Kidney epithelial cell (primary cell): ENCODE data around the gene SERPINB1. TPM values are rescaled to one million over a fixed set of nuclear protein-coding genes. Genes with fewer than 3 reads are reported as not detected.
"Not testable (repeated sequence)": the region's sequence is repeated elsewhere in the genome, so short reads cannot be mapped to it uniquely, and the experiment has no call there.

ENCODE experiments used
- DNase-seq: peaks from one replicate; pipeline ENCODE4 v3.0.0-alpha.2; 2010; ENCODE audit warnings: low read depth
- H3K27me3 ChIP-seq: 2 replicates; pipeline ENCODE4 v1.6.0; 2011; ENCODE audit warnings: low read length; ENCODE audit not compliant: control insufficient read depth, insufficient read depth
- H3K36me3 ChIP-seq: 2 replicates; pipeline ENCODE4 v1.5.1; 2011; ENCODE audit warnings: low read length; ENCODE audit not compliant: control insufficient read depth, insufficient read depth
- H3K4me3 ChIP-seq: 2 replicates; pipeline ENCODE4 v1.5.1; 2011; ENCODE audit warnings: low read depth, mild to moderate bottlenecking, control low read depth, low read length
- CTCF ChIP-seq: IDR thresholded peaks from 2 replicates; pipeline ENCODE4 v1.5.1; 2011; ENCODE audit warnings: mild to moderate bottlenecking, moderate library complexity, low read length, control low read depth, inconsistent platforms; ENCODE audit not compliant: insufficient read depth, poor library complexity, severe bottlenecking
- total RNA-seq: library from RNA; depleted of rRNA; stranded (reverse); fragments of >200 nt; gene quantifications from 2 replicates; pipeline ENCODE4 v1.2.3, GENCODE V29; 2015

The SERPINB1 gene
- total RNA-seq, 1 donor from 2014 or later: 43.2 TPM

GRCh38 chr6:2806644-2807043 lies 35.0 kb downstream of the SERPINB1 start:
- H3K4me3 ChIP-seq: no peak overlapping the region
- DNase-seq: no peak
- no peaks in the 10 kb centered on the region for H3K36me3 ChIP-seq
- no peak for TF ChIP-seq CTCF
- H3K27me3 ChIP-seq: no peaks in the 10 kb centered on the region

DNA sequence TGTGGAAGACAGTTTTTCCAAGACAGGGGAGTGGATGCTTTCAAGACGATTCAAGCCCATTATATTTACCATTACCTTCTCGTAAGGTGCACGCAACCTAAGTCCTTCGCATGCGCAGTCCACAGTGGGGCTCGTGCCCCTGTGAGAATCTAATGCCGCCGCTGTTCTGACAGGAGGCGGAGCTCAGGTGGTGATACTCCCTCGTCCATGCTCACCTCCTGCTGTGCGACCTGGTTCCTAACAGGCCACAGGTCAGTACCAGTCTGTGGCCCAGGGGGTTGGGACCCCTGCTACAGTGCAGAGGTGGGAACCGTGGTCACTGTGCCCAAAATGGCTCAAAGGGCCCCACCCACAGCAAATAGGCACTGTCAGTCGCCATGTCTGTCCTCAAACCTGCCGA lies 36.6 kb downstream of the SERPINB1 start:
- H3K27me3 ChIP-seq: no peaks in the 10 kb centered on the region
- no peak for TF ChIP-seq CTCF
- DNase-seq: no peak

GRCh38 chr6:2804516-2804915 lies 37.1 kb downstream of the SERPINB1 start:
- H3K27me3 ChIP-seq: no peaks in the 10 kb centered on the region
- no peak for DNase-seq
- no peaks in the 10 kb centered on the region for H3K36me3 ChIP-seq
- no peak overlapping the region for H3K4me3 ChIP-seq
- TF ChIP-seq CTCF: no peak

More for the DNA sequence above, 36.6 kb downstream of the SERPINB1 start:
- H3K4me3 ChIP-seq: no peak overlapping the region
- no peaks in the 10 kb centered on the region for H3K36me3 ChIP-seq

DNA sequence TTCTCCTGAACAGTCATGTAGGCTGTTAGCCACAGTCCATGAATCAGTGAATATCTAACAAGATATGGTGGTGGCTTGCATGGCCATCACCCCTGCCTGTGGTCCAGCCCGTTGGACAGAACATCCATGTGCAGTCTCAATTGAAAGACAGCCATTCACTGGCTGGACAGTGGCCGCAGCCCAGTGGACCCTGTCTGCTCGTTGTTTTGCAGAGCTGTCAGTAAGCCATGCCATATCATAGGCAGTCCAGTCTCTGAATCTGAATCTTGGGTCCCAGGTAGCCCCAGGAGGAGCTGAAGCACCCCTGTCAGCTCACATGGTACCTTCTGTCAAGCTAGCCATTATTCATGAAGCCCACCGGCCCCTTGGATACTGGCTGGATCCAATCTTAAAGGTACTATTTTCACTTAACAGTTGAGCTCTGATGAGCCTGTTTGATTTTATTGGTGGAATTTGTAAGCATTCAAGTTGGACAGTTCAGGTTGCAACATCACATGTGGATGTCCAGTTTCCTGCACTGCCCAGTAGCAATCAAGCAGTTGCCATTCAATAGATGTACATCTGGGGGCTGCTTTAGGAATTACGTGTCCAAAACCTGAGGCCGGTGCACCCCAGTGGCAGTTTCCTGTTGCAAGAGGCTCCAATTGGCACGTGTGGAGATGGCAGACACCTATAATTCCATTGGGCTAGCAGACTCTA lies 37.8 kb downstream of the SERPINB1 start:
- H3K27me3 ChIP-seq: no peaks in the 10 kb centered on the region
- TF ChIP-seq CTCF: no peak
- H3K36me3 ChIP-seq: no peaks in the 10 kb centered on the region
- H3K4me3 ChIP-seq: no peak overlapping the region
- DNase-seq: no peak

- no peaks in the 10 kb centered on the region for H3K36me3 ChIP-seq
- no peak for DNase-seq
- H3K4me3 ChIP-seq: no peak overlapping the region
- TF ChIP-seq CTCF: no peak
- H3K27me3 ChIP-seq: no peaks in the 10 kb centered on the region
Observed at GRCh38 chr6:2802521-2803060, 39.1 kb downstream of the SERPINB1 start.

GRCh38 chr6:2801687-2802086 lies 40.0 kb downstream of the SERPINB1 start:
- not testable (repeated sequence) for H3K36me3 ChIP-seq, H3K4me3 ChIP-seq, H3K27me3 ChIP-seq, DNase-seq
